ENCODE measurements around the gene JARID2.

Gene JARID2

GRCh38 chr6:15246666-15247499 lies 1.0 kb downstream of the JARID2 start:
- FAIRE-seq (no peak), DNase-seq (ENCODE audit: low spot score) (no peak)

GRCh38 chr6:15247500-15248450 lies 1.9 kb downstream of the JARID2 start:
- FAIRE-seq: no peak
- peak; percentile 25 for DNase-seq (ENCODE audit: low spot score)

- DNase-seq (ENCODE audit: low spot score): peak; percentile 79
- FAIRE-seq: no peak
These were observed 2.8 kb downstream of the JARID2 start for GRCh38 chr6:15248451-15249370.

GRCh38 chr6:15249371-15250019 lies 3.6 kb downstream of the JARID2 start:
- DNase-seq (ENCODE audit: low spot score) (no peak), FAIRE-seq (no peak)

GRCh38 chr6:15250187-15251168 lies 4.6 kb downstream of the JARID2 start:
- FAIRE-seq (no peak), DNase-seq (ENCODE audit: low spot score) (no peak)

GRCh38 chr6:15252195-15252594 lies 6.3 kb downstream of the JARID2 start:
- FAIRE-seq (no peak), DNase-seq (ENCODE audit: low spot score) (no peak)

GRCh38 chr6:15253203-15254022 lies 7.5 kb downstream of the JARID2 start:
- DNase-seq (ENCODE audit: low spot score): no peak
- no peak for FAIRE-seq

GRCh38 chr6:15254070-15254975 lies 8.5 kb downstream of the JARID2 start:
- no peak for DNase-seq (ENCODE audit: low spot score)

GRCh38 chr6:15255481-15255880 lies 9.6 kb downstream of the JARID2 start:
- no peak for FAIRE-seq
- DNase-seq (ENCODE audit: low spot score): no peak

More at GRCh38 chr6:15254070-15254975, 8.5 kb downstream of the JARID2 start:
- no peak for FAIRE-seq

GRCh38 chr6:15255909-15256395 lies 10.1 kb downstream of the JARID2 start:
- no peak for DNase-seq (ENCODE audit: low spot score)
- FAIRE-seq: no peak

GRCh38 chr6:15256538-15257271 lies 10.8 kb downstream of the JARID2 start:
- DNase-seq (ENCODE audit: low spot score) (no peak), FAIRE-seq (no peak)

GRCh38 chr6:15257357-15258132 lies 11.7 kb downstream of the JARID2 start:
- no peak for DNase-seq (ENCODE audit: low spot score)
- no peak for FAIRE-seq

GRCh38 chr6:15259766-15260098 lies 13.9 kb downstream of the JARID2 start:
- FAIRE-seq (no peak), DNase-seq (ENCODE audit: low spot score) (no peak)

GRCh38 chr6:15260099-15260821 lies 14.4 kb downstream of the JARID2 start:
- no peak for DNase-seq (ENCODE audit: low spot score)
- no peak for FAIRE-seq

GRCh38 chr6:15263780-15264374 lies 18.0 kb downstream of the JARID2 start:
- DNase-seq (ENCODE audit: low spot score): no peak
- no peak for FAIRE-seq

Measured in RCC 7860 (cell line).